Colonic mucosa (tissue), 4 donors: Measurements from ENCODE around the gene TPBGL. TPM values are rescaled to one million over a fixed set of nuclear protein-coding genes. Genes with fewer than 3 reads are reported as not detected.
A peak's percentile ranks its signal among the peaks of the same experiment; 100 is the strongest.

ENCODE experiments used
- DNase-seq: peaks from one replicate; pipeline ENCODE4 v3.0.0-alpha.2; 2020
- H3K27ac ChIP-seq: fragments of 200-600 bp; one replicate; pipeline ENCODE4 v1.8.0; 2021
- H3K27me3 ChIP-seq: fragments of 200-600 bp; one replicate; pipeline ENCODE4 v1.8.0; 2021
- H3K36me3 ChIP-seq: fragments of 200-600 bp; one replicate; pipeline ENCODE4 v1.8.0; 2021
- H3K4me1 ChIP-seq: fragments of 200-600 bp; one replicate; pipeline ENCODE4 v1.8.0; 2021; ENCODE audit warnings: mild to moderate bottlenecking
- H3K4me3 ChIP-seq: fragments of 200-600 bp; one replicate; pipeline ENCODE4 v1.8.0; 2021
- H3K9ac ChIP-seq, 2 donors: one replicate each; pipeline ENCODE4 v1.7.0; 2013; ENCODE audit warnings: control low read depth in 2 of 2, low read depth in 2 of 2, low read length in 2 of 2
- H3K9me3 ChIP-seq: fragments of 200-600 bp; one replicate; pipeline ENCODE4 v1.8.0; 2021
- intact Hi-C: fragments of 100-400 bp; cut with DNase I; formaldehyde crosslinking; loops from one replicate; pipeline ENCODE4 v1.14.1; 2022
- total RNA-seq, 2 donors: library from RNA; stranded (reverse); fragmentation: NEBNext Ultra II Directional in 1 of 2; extraction: Animal tissue kit (Norgen Biotek cat#: 25700) in 1 of 2; gene quantifications; one replicate each; pipeline ENCODE4 v1.2.1, GENCODE V29; 2021
- TF ChIP-seq, protein P1 (sequence below): fragments of 200-600 bp; IDR thresholded peaks from one replicate; pipeline ENCODE4 v1.8.0; 2022; ENCODE audit warnings: antibody characterized with exemption, mild to moderate bottlenecking
- donor health status: healthy.
- donor health status: DM: no; HTN: no; CAD: no.
- donor health status: DM: no; HTN: no; CAD: no.

TPBGL gene
- total RNA-seq, 2 donors from 2014 or later, result 0.11 to 0.15 TPM

- no peak for DNase-seq
- Histone ChIP-seq H3K9ac (no peak overlapping the region), H3K27ac (no peak overlapping the region), H3K36me3 (no peaks in the 10 kb centered on the region), H3K4me3 (no peak overlapping the region), H3K9me3 (no peaks in the 10 kb centered on the region), H3K4me1 (no peaks in the 10 kb centered on the region), H3K27me3 (no peaks in the 10 kb centered on the region)
- intact Hi-C loops, result no loop called here
- TF ChIP-seq, protein P1, sequence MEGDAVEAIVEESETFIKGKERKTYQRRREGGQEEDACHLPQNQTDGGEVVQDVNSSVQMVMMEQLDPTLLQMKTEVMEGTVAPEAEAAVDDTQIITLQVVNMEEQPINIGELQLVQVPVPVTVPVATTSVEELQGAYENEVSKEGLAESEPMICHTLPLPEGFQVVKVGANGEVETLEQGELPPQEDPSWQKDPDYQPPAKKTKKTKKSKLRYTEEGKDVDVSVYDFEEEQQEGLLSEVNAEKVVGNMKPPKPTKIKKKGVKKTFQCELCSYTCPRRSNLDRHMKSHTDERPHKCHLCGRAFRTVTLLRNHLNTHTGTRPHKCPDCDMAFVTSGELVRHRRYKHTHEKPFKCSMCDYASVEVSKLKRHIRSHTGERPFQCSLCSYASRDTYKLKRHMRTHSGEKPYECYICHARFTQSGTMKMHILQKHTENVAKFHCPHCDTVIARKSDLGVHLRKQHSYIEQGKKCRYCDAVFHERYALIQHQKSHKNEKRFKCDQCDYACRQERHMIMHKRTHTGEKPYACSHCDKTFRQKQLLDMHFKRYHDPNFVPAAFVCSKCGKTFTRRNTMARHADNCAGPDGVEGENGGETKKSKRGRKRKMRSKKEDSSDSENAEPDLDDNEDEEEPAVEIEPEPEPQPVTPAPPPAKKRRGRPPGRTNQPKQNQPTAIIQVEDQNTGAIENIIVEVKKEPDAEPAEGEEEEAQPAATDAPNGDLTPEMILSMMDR, result no peak
Measured at GRCh38 chr11:75229466-75229865, 11.1 kb upstream of the TPBGL start.

DNA sequence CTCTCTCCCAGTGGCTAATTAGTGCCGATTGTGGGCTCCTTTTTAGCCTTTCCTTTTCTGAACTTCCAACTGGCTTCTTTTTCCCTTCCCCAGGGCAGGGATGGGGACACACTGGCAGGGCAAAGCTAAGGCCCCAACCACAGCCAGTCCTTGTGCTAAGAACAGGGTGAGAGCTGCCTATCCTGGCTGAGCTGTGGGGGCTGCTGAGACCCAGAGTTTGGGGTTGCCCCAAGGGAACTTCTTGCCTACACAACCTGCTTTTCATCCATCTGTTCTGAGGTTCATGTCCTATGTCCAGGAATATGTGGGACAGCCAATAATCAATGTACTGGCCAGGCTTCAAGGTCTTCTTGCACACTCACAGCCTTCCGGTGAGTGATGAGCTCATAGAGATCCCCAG is 10.0 kb upstream of the TPBGL start:
- Histone ChIP-seq H3K4me1 (no peaks in the 10 kb centered on the region), H3K4me3 (no peak overlapping the region), H3K36me3 (no peaks in the 10 kb centered on the region), H3K9me3 (no peaks in the 10 kb centered on the region), H3K27ac (no peak overlapping the region), H3K9ac (no peak overlapping the region), H3K27me3 (no peaks in the 10 kb centered on the region)
- no peak for DNase-seq
- TF ChIP-seq, protein P1, result no peak
- intact Hi-C loops, result no loop called here

GRCh38 chr11:75233754-75234172 is 6.8 kb upstream of the TPBGL start:
- DNase-seq, result peak; percentile 38
- TF ChIP-seq, protein P1, result no peak
- Histone ChIP-seq H3K4me1 (no peaks in the 10 kb centered on the region), H3K4me3 (no peak overlapping the region), H3K9ac (no peak overlapping the region), H3K27ac (no peak overlapping the region), H3K36me3 (no peaks in the 10 kb centered on the region), H3K9me3 (no peaks in the 10 kb centered on the region), H3K27me3 (no peaks in the 10 kb centered on the region)
- intact Hi-C loops, result no loop called here

- H3K9me3 ChIP-seq, result no peaks in the 10 kb centered on the region
- H3K9ac ChIP-seq, result no peak overlapping the region
- no peak overlapping the region for H3K4me3 ChIP-seq
- no peak for DNase-seq
- intact Hi-C loops, result no loop called here
- TF ChIP-seq, protein P1, result no peak
- peaks cover 6% of the 10 kb centered on the region for H3K4me1 ChIP-seq
- no peaks in the 10 kb centered on the region for H3K36me3 ChIP-seq
- H3K27ac ChIP-seq, result no peak overlapping the region
- peaks cover 16% of the 10 kb centered on the region for H3K27me3 ChIP-seq
Measured at GRCh38 chr11:75236062-75236461, 4.5 kb upstream of the TPBGL start.

- TF ChIP-seq, protein P1, result no peak
- Histone ChIP-seq H3K9ac (no peak overlapping the region), H3K27me3 (peaks cover 16% of the 10 kb centered on the region), H3K36me3 (no peaks in the 10 kb centered on the region), H3K4me1 (peaks cover 6% of the 10 kb centered on the region), H3K9me3 (no peaks in the 10 kb centered on the region), H3K27ac (no peak overlapping the region), H3K4me3 (no peak overlapping the region)
- DNase-seq, result no peak
- intact Hi-C loops, result no loop called here
Measured at GRCh38 chr11:75237050-75237449, 3.5 kb upstream of the TPBGL start.
